Thyroid gland (tissue), 4 donors: ENCODE data around the gene PSD2.

Experiments
- CTCF ChIP-seq, 6 experiments: fragments of 200-600 bp in 3 of 6; fragments of 450-650 bp in 3 of 6; sonication (generic) in 3 of 6; IDR thresholded peaks; one replicate each; pipeline ENCODE4 v1.5.1; 2016 to 2019; ENCODE audit warnings: antibody characterized with exemption in 6 of 6, mild to moderate bottlenecking in 2 of 6, inconsistent platforms in 1 of 6, moderate library complexity in 1 of 6
- POLR2A ChIP-seq, 2 donors: fragments of 450-650 bp; IDR thresholded peaks; one replicate each; pipeline ENCODE4 v1.6.1; 2017; ENCODE audit warnings: antibody characterized with exemption in 2 of 2, mild to moderate bottlenecking in 2 of 2, moderate library complexity in 1 of 2

- TF ChIP-seq CTCF (IDR thresholded peaks at IDR 0.05), result no peak
- no peak for TF ChIP-seq POLR2A (IDR thresholded peaks at IDR 0.05)
Measured at GRCh38 chr5:139804800-139805397, 9.3 kb downstream of the PSD2 start.
